Vagina (tissue), 2 donors: Measurements from ENCODE around the gene IFT81. TPM values are rescaled to one million over a fixed set of nuclear protein-coding genes. Genes with fewer than 3 reads are reported as not detected.

Experiments
- DNase-seq, 2 donors: peaks; one replicate each; pipeline ENCODE4 v3.0.0-alpha.2; 2017; ENCODE audit errors: extremely low spot score in 2 of 2
- H3K27ac ChIP-seq: fragments of 200-600 bp; sonication (generic); one replicate; pipeline ENCODE4 v1.5.1; 2019
- H3K27me3 ChIP-seq: fragments of 200-600 bp; sonication (generic); one replicate; pipeline ENCODE4 v1.5.1; 2019
- H3K36me3 ChIP-seq, 2 donors: fragments of 200-600 bp; sonication (generic); one replicate each; pipeline ENCODE4 v1.5.1; 2017 to 2019
- H3K4me1 ChIP-seq: fragments of 200-600 bp; sonication (generic); one replicate; pipeline ENCODE4 v1.5.1; 2019
- H3K4me3 ChIP-seq, 2 donors: fragments of 200-600 bp; sonication (generic); 1 replicate in 1 of 2; 2 replicates in 1 of 2; pipeline ENCODE4 v1.5.1; 2016 to 2019
- H3K9me3 ChIP-seq: fragments of 200-600 bp; sonication (generic); one replicate; pipeline ENCODE4 v1.5.1; 2019
- CTCF ChIP-seq, 3 experiments: fragments of 450-650 bp in 2 of 3; fragments of 200-600 bp in 1 of 3; sonication (generic) in 1 of 3; IDR thresholded peaks; one replicate each; pipeline ENCODE4 v1.5.1; 2017 to 2019; ENCODE audit warnings: antibody characterized with exemption in 3 of 3, mild to moderate bottlenecking in 2 of 3, moderate library complexity in 2 of 3
- POLR2A ChIP-seq, 2 donors: fragments of 450-650 bp; IDR thresholded peaks; one replicate each; pipeline ENCODE4 v1.6.1; 2017; ENCODE audit warnings: antibody characterized with exemption in 2 of 2, mild to moderate bottlenecking in 2 of 2, moderate library complexity in 2 of 2
- POLR2AphosphoS5 ChIP-seq, 2 donors: sonication (generic); formaldehyde crosslinking; IDR thresholded peaks; one replicate each; pipeline ENCODE4 v1.9.0; 2017; ENCODE audit warnings: antibody characterized with exemption in 2 of 2, mild to moderate bottlenecking in 2 of 2, low read depth in 1 of 2; ENCODE audit not compliant: insufficient read depth in 1 of 2
- intact Hi-C: fragments of 100-400 bp; cut with DNase I; formaldehyde crosslinking; loops from one replicate; pipeline ENCODE4 v1.15.1; 2023
- total RNA-seq: library from RNA; depleted of rRNA; stranded (reverse); fragments of >200 nt; gene quantifications from one replicate; pipeline ENCODE4 v1.2.3, GENCODE V29; 2016

The IFT81 gene
- total RNA-seq, 1 donor from 2014 or later, result 18.2 TPM

- Histone ChIP-seq H3K27me3 (no peaks in the 10 kb centered on the region), H3K36me3 (peaks cover 0 to 35% of the 10 kb centered on the region in 2 donors), H3K4me1 (no peaks in the 10 kb centered on the region), H3K4me3 (no peak overlapping the region), H3K9me3 (no peaks in the 10 kb centered on the region), H3K27ac (no peak overlapping the region)
- intact Hi-C loops, result no loop called here
- no peak for TF ChIP-seq CTCF (IDR thresholded peaks at IDR 0.05)
- TF ChIP-seq POLR2AphosphoS5 (IDR thresholded peaks at IDR 0.05; ENCODE audit: insufficient read depth in 1 of 2, low read depth in 1 of 2), result no peak
- TF ChIP-seq POLR2A (IDR thresholded peaks at IDR 0.05), result no peak
- DNase-seq, result no peak
Observed at GRCh38 chr12:110135806-110136205, 11.6 kb downstream of the IFT81 start.

GRCh38 chr12:110137786-110138185 is 13.6 kb downstream of the IFT81 start:
- no peak for DNase-seq
- no peaks in the 10 kb centered on the region for H3K9me3 ChIP-seq
- TF ChIP-seq POLR2AphosphoS5 (IDR thresholded peaks at IDR 0.05; ENCODE audit: insufficient read depth in 1 of 2, low read depth in 1 of 2) (no peak), POLR2A (IDR thresholded peaks at IDR 0.05) (no peak), CTCF (IDR thresholded peaks at IDR 0.05) (no peak)
- H3K4me3 ChIP-seq, result no peak overlapping the region
- no peak overlapping the region for H3K27ac ChIP-seq
- H3K4me1 ChIP-seq, result no peaks in the 10 kb centered on the region
- peaks cover 0 to 35% of the 10 kb centered on the region in 2 donors for H3K36me3 ChIP-seq
- H3K27me3 ChIP-seq, result no peaks in the 10 kb centered on the region
- intact Hi-C loops, result no loop called here

GRCh38 chr12:110141389-110141788 is 17.2 kb downstream of the IFT81 start:
- no peak overlapping the region for H3K27ac ChIP-seq
- TF ChIP-seq POLR2AphosphoS5 (IDR thresholded peaks at IDR 0.05; ENCODE audit: insufficient read depth in 1 of 2, low read depth in 1 of 2) (peak; percentile 50 to 75), CTCF (IDR thresholded peaks at IDR 0.05) (no peak)
- no peak overlapping the region for H3K4me3 ChIP-seq
- intact Hi-C loops, result no loop called here
- H3K27me3 ChIP-seq, result no peaks in the 10 kb centered on the region
- DNase-seq, result no peak
- no peaks in the 10 kb centered on the region for H3K4me1 ChIP-seq
- H3K9me3 ChIP-seq, result no peaks in the 10 kb centered on the region
- H3K36me3 ChIP-seq, result peaks cover 0 to 22% of the 10 kb centered on the region in 2 donors

GRCh38 chr12:110146986-110147385 is 22.8 kb downstream of the IFT81 start:
- intact Hi-C loops, result no loop called here
- no peak for TF ChIP-seq POLR2A (IDR thresholded peaks at IDR 0.05)
- TF ChIP-seq CTCF (IDR thresholded peaks at IDR 0.05), result no peak
- TF ChIP-seq POLR2AphosphoS5 (IDR thresholded peaks at IDR 0.05; ENCODE audit: insufficient read depth in 1 of 2, low read depth in 1 of 2), result no peak
- Histone ChIP-seq H3K9me3 (no peaks in the 10 kb centered on the region), H3K4me1 (no peaks in the 10 kb centered on the region), H3K4me3 (no peak overlapping the region), H3K27ac (no peak overlapping the region), H3K27me3 (no peaks in the 10 kb centered on the region), H3K36me3 (peaks cover 0 to 8% of the 10 kb centered on the region in 2 donors)
- DNase-seq, result no peak

- H3K27me3 ChIP-seq, result no peaks in the 10 kb centered on the region
- no peak for TF ChIP-seq POLR2A (IDR thresholded peaks at IDR 0.05)
- TF ChIP-seq CTCF (IDR thresholded peaks at IDR 0.05), result no peak
- no peak for TF ChIP-seq POLR2AphosphoS5 (IDR thresholded peaks at IDR 0.05; ENCODE audit: insufficient read depth in 1 of 2, low read depth in 1 of 2)
- H3K4me1 ChIP-seq, result no peaks in the 10 kb centered on the region
- no peak overlapping the region for H3K4me3 ChIP-seq
- H3K27ac ChIP-seq, result no peak overlapping the region
- intact Hi-C loops, result no loop called here
- H3K9me3 ChIP-seq, result no peaks in the 10 kb centered on the region
- no peak for DNase-seq
- peaks cover 0 to 19% of the 10 kb centered on the region in 2 donors for H3K36me3 ChIP-seq
Observed at GRCh38 chr12:110149086-110149660, 25.0 kb downstream of the IFT81 start.
